GM12892 (cell line): Measurements from ENCODE around the gene LGMN.

Experiments
- DNase-seq: peaks from one replicate; pipeline ENCODE4 v3.0.0; 2011; ENCODE audit not compliant: insufficient read length
- FAIRE-seq: peaks from 2 replicates; lab custom pipeline; 2011; peaks lifted over from hg19 to GRCh38; lab: Jason Lieb, UNC
- POLR2A ChIP-seq: IDR thresholded peaks from 2 replicates; pipeline ENCODE4 v1.6.1; 2011; ENCODE audit warnings: low read depth, low read length, control low read depth
- POLR2AphosphoS5 ChIP-seq: IDR thresholded peaks from 2 replicates; pipeline ENCODE4 v1.6.1; 2011; ENCODE audit warnings: low read depth, low read length, control low read depth
- TAF1 ChIP-seq: IDR thresholded peaks from 2 replicates; pipeline ENCODE4 v1.6.1; 2011; ENCODE audit warnings: low read depth, mild to moderate bottlenecking, control low read depth, low read length, borderline replicate concordance

Gene LGMN

DNA sequence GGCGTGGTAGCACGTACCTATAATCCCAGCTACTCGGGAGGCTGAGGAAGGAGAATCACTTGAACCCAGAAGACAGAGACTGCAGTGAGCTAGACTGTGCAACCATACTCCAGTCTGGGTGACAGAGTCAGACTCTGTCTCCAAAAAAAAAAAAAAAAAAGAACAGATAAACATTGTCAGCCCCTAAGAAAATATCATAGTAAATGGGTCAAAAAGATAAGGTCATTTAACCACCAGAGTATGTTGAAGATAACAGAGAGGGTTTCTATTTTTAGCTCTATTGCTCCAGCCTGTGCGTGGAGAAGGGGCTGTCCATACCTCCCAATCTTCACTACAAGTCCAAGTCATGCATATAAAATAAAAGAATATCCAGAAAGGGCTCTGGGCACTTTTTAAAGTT lies 15.4 kb downstream of the LGMN start:
- FAIRE-seq (no peak), DNase-seq (no peak)
- TF ChIP-seq TAF1 (no peak), POLR2A (no peak), POLR2AphosphoS5 (no peak)

GRCh38 chr14:92731622-92732115 lies 16.8 kb downstream of the LGMN start:
- TF ChIP-seq POLR2A: no peak
- TF ChIP-seq TAF1: no peak
- TF ChIP-seq POLR2AphosphoS5: no peak
- no peak for DNase-seq
- no peak for FAIRE-seq

DNA sequence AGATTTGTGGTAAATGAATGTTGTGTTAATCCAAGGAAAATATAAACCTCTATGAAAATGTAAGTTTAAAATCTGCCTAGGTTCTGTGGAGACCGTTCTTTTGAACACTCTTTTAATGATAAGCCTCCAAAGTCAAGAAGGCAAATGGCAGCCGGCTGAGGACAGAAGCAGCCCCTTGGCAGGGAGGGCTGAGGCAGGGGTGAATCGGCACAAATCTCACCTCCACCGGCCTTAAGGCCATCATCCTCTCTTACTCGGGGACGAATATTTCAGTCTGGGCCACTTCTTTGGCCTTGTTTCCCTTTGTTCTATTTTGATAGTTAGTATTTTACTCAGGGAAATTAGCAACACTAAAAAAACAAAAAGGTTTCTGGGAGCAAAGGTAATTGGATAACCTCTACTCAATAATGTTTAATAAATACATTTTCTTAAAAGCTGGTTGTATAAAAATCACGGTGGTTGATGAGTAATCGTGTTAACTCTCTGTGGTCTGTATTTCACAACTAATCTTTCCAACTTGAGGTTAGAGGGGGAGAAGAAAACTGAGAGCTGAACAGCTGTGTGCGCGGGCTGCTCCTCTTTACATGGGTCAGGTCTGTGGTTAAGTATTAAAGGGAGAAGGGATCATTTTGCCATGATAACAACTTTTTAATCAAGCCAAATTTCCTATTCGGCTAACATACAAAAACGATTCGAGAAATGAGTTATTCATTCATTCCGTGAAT lies 18.6 kb downstream of the LGMN start:
- TF ChIP-seq POLR2A: no peak
- TF ChIP-seq POLR2AphosphoS5: no peak
- no peak for TF ChIP-seq TAF1
- DNase-seq: no peak
- FAIRE-seq: peak; percentile 67

DNA sequence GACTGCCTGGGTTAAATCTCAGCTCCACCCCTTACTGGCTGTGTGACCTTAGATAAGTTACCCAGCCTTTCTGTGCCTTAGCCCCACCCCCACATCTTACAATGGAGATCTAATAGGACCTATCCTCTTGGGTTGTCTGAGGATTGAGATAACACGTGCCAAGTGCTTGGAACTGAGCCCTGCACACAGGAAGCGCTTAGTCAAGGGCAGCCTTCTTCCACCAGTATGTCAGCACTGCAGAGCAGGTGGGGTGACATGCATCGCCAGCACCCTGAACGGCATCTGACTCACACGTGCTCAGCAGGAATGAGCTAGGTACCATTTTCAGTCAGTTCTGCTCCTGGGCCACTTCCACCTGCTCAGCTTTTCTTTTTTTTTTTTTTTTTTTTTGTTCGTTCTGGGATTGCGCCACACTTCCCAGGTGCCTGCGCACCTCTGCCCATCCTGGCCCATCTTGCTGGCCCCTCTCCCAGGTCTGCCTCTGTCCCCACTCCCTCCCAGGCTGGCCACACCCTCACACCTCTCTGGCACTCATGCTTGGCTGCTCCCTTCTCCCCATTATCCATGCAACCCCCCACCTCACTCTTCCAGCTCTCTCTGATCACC lies 19.6 kb downstream of the LGMN start:
- TF ChIP-seq POLR2AphosphoS5: no peak; the same call in none of the 2 replicates
- TF ChIP-seq TAF1: no peak
- DNase-seq (no peak), FAIRE-seq (no peak)

GRCh38 chr14:92726933-92727262 lies 21.5 kb downstream of the LGMN start:
- TF ChIP-seq TAF1 (no peak), POLR2AphosphoS5 (no peak), POLR2A (peak; percentile 0; the same call in 1 of the 2 replicates)
- FAIRE-seq (no peak), DNase-seq (no peak)

GRCh38 chr14:92726135-92726932 lies 22.1 kb downstream of the LGMN start:
- DNase-seq (no peak), FAIRE-seq (no peak)
- TF ChIP-seq POLR2A: 0 out of 2 replicates have a peak, but pooled peaks have one; percentile 11
- TF ChIP-seq POLR2AphosphoS5: no peak

DNA sequence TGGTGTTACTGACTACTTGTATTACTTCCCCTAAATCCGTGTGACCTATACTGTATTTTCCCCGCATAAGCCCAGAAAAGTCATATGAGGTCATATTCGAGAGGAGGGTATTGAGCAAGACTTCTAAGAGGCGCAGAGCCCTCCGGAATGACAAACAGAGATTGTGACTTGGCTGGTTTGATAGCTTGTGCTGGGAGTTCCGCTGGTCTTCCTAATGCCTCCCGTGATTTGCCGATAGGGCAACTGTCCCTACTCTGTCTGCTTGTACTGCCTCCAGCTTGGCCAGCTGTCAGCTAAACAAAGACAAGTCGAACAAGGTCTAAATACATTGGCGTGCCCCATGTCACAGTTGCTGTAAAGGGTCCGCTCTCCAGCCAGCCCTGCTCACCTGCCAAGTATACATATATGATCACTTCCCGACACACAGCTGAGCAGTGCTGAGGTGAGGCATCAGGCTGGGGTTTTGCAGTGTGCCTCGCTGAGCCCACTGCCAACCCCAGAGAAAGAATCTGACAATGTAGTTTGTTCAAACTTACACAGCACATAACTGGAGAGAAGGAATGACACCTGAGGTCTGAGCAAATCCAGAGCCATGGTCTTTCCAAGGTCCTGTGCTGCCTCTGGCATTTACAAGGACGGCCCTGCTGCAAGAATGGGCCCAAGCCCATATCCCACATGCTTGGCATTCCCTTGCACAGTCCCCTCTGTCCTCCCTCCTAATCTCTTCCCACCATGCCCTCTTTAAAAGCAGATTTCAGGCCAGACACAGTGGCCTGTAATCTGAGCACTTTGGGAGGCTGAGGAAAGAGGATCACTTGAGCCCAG lies 23.7 kb downstream of the LGMN start:
- FAIRE-seq (no peak), DNase-seq (no peak)
- TF ChIP-seq POLR2AphosphoS5: no peak
- TF ChIP-seq TAF1: no peak
- no peak for TF ChIP-seq POLR2A

- TF ChIP-seq POLR2A (no peak), TAF1 (no peak), POLR2AphosphoS5 (no peak)
- FAIRE-seq: no peak
- no peak for DNase-seq
These were observed 28.5 kb downstream of the LGMN start for GRCh38 chr14:92719890-92720323.

DNA sequence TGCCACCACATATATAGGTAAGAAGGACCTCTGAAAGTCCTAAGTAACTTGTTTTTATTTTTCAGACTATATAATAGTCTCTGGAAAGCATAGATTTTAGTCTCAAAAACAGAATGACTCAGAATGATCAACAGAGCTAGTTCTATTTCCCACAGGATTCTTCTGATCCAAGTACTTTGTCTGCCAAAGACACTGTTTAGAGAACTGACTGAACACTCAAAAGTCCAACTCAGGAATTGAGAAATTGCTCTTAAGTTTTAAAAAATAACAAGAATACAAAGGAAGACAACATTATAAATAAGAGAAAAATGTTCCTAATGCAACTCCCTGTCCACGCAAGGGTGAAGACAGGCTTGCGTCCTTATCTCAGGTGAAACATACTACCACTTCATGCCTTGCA lies 29.0 kb downstream of the LGMN start:
- FAIRE-seq (no peak), DNase-seq (no peak)
- TF ChIP-seq TAF1 (no peak), POLR2AphosphoS5 (no peak), POLR2A (no peak)

DNA sequence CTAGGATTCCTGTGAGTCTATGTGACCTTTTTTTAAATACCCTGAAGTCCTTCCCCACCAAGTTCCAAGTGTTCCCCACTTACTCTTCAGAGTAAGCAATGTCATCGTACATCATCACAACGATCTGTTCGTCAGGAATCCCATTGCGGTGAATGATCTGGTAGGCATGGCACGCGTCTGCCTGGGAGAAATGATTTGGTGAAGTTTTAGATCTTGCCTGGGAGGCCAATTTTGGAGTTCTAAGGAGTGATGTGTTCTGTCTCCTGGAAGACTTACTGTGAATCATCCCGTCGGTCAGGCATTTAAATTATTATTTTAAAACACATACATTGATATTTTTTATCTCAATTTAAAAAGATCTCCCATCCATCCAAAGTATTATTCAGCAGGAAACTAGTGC lies 29.8 kb downstream of the LGMN start:
- no peak for DNase-seq
- no peak for FAIRE-seq
- TF ChIP-seq TAF1: no peak
- TF ChIP-seq POLR2A: no peak
- TF ChIP-seq POLR2AphosphoS5: no peak

DNA sequence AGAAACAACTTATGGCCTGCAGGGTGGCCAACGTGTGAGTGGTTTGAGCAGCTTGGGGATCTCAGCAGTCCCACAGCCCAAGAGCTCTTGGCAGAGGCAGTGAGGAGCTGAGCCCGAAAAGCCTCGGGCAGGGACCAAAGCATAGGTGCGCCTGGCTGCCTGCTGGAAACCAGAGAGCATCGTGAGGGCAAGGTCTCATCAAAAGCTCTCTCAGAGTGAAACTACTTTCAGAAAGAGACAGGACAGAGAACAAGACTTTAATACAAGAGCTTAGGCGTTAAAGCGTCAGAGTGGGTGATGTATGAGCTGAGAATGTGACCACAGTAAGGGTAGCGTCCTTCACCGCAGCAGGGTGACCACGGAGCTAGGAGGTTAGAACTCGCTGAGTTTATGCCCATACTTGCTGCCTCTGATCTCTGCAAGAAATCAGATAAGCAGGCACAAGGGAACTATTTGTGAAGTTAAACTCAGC lies 30.8 kb downstream of the LGMN start:
- no peak for DNase-seq
- FAIRE-seq: no peak
- no peak for TF ChIP-seq POLR2AphosphoS5
- no peak for TF ChIP-seq TAF1
- no peak for TF ChIP-seq POLR2A
